KG1 (cell line): ENCODE results near the gene PTPRM.

ENCODE experiments used
- DNase-seq: peaks from one replicate; lab custom pipeline; 2025; lab: John Stamatoyannopoulos, UW

PTPRM gene

DNA sequence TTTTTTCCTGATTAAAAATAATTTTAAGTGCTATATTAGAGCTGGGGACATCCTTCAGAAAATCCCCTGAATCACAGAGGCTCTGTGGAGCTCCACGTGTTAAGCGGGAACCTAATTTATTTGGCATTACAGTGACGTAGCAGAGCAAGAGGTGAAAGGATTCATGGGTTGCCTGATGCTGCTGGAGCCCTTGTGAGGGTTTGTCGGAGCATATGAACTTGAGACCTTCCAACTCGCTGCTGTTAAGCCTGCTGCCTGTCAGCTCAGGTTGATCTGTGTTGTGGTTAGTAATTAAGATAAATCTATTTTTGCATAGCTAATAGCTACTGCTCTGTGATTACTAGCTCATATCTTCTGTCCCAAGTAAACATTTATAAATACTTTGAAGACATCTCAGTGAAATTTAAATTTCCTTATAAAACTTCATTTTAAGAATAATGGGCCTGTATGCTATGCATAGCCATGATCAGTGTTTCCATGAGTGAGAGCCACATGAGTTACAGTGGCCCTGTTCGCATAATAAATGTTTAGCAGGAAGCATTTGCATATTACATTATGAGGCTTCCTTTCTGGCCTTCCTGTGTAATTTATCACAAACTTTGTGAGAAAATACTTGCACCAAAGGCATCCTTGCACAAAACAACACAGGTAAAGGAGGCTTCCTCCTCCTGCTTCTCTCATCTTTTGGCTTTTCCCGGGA is 438.9 kb downstream of the PTPRM start:
- no peak for DNase-seq

DNA sequence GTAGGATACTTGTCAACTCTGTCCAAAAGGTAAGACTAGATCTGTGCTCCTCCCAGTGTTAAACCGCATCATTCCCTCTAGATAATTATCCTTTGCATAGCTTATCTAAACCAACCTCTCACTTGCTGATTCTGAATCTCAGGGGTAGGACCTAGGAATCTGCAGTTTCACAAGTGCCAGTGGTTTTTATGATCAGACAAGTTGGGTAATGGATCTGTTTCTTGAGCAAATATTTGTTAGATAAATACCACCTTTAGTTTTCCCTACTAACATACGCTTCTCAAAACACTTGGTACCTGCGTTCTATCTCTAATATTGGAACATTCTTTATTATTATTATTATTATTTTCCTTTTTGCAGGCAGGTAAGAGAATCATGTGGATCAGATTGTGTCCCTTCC is 439.9 kb downstream of the PTPRM start:
- no peak for DNase-seq

DNA sequence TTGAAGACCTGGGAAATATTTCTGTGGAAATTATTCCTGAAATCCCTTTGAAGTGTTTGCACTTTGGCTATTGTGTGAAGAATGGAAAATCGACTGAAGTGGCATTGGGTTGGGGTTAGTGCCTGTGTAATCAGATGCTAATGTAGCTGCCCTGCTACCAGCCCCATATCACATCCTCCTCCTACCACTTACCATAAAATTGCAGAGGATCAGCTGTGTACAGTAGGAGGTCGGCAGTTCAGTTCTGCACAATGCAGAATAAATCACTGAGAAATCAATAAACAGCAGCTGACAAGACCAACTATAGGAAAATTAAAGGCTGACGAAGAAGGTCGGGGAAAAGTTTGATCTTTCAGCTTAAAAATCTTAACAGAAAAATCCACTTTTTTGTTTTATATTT is 440.9 kb downstream of the PTPRM start:
- DNase-seq: no peak

- no peak for DNase-seq
Observed at GRCh38 chr18:8011361-8011760, 444.2 kb downstream of the PTPRM start.

DNA sequence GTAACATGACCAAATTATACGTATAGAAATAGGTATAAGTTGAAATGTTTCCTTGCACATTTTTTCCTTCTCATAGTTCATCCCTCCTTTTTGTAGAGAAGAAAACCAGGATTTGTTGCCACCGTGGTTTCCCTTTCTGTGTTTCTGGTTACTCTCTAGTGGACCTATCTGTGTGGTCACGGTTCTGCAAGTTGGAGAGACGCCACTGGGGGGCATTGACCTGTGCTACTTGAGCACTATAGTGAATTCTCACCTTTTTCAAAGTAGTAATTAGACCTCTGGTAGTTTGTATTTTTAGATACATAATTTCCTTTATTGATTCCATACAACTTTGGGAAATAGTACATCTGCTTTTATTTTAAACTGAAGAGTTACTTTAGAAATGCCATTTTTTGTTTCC is 444.8 kb downstream of the PTPRM start:
- DNase-seq: no peak

- DNase-seq: no peak
Observed at GRCh38 chr18:8018701-8019331, 451.7 kb downstream of the PTPRM start.

DNA sequence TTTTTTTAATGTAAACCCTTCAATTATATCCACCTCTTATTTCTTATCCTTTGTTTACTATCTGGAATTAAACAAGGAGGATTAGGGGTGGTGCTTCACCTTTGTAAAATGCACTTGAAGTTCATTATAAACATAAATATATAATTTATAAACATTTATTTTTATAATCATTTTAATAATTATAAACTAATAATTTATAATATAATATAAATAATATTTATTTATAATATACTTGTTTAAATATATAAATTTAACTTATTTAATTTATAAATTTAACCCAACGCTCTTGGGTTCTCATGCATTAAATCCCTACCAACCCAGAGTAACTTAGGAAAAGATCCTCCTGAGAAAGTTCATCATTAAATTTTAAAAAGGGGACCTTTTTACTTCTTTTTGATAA is 452.5 kb downstream of the PTPRM start:
- no peak for DNase-seq

DNA sequence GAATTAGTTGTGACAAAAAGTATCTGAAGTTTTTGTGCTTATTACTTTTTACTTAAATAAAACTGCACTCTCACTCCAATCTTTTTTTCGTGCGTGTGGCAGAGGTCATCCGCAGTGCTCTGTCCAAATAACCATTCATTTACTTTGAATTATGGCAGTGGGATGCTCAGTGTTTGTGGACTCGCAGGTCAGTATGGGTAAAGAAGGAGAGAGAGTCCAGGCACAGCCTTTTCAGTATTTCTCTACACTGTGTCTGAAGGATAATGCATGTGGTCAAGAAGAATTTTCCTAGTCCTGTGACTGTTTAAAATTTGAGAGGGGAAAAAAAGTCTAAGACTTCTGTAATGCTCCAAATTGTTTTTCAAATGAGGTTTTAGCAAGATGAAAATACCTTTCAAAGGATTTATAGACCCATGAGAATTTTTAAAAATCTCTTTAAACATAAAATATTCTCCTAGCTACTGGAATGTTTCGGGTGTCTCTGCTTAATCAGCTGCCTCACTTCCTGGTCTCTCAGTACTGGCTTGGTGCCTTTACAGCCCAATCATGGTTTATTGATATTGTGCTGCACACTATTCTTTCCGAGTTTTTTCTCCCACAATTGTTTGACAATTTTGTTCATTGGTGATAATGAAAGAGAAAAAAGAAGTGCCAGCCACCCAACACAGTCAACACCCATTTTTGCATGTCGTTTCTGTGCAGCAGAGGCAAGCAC is 453.2 kb downstream of the PTPRM start:
- DNase-seq: no peak

- DNase-seq: no peak
Observed at GRCh38 chr18:8029061-8029460, 461.9 kb downstream of the PTPRM start.

DNA sequence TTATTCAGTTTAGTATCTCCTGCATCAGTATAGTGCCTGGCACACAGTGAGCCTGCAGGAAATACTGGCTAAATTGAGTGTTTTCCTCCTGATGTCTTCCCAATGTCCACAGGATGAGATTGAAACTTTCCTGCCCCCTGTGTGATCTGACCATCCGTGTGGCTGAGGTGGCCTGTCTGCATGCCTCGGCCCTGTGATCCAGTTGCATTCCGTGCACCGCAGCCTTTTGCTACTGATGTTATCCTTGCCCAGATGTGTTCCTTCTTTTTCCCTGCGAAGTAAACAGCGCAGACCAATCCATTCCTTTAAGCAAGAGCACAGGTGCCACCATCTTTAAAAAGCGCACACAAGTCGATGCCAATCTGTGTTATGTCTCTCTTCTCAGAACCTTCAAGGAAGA is 462.6 kb downstream of the PTPRM start:
- no peak for DNase-seq

DNA sequence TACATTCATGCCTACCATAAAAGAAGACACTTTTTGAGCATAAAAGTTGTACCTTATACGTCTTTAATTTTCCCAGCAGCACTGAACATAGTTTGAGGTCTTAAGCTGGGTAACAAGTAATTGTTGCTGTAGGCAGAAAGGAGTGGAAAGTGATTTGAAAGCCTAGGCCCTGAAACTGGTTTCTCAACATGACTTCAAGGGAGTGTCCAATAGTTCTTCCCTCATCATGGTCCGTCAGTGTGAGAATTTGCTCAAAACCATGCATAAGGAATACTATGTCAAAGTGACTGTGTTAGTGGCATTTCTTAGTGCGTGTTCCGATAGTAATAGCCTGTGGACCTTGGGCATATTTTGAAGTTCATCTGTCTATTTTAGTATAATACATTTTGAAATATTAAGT is 463.1 kb downstream of the PTPRM start:
- no peak for DNase-seq

GRCh38 chr18:8031496-8031895 is 464.4 kb downstream of the PTPRM start:
- no peak for DNase-seq

DNA sequence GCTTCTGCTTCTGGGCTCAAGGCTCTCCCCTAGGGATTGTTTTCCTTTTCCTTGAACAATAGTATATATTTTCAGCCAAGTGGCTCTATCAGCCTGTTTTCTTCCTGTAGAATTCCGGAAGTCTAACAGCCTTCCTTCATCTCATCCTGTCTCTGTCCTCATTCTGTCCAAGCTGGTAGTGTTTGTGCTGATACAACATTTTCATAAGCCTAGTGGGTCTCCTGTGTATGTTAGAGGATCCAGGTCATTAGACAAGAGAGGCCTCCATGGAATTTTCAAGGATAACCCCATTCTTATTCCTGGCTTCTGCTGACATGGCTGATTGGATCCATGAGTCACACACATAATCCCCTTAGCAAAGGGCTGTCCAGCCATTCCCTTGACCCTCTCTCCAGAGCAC is 467.6 kb downstream of the PTPRM start:
- DNase-seq: no peak

DNA sequence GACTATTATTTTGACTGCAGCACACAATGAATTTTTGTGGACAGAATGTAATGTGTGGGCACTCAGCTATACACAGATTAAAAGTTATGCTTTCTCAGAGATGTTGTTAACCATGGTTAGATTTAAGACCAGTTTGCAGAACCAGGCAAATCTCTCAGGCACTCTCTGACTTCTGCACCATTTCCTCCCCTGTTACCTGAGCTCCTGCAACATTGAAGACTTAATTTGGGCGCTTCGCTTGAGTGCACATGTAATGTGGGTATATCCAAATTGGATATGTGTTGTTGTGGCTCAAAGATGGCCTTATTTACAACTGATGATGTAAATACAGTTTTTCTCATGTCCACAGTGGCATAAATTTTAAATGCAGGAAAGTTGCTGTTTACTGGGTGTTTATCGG is 469.4 kb downstream of the PTPRM start:
- no peak for DNase-seq

DNA sequence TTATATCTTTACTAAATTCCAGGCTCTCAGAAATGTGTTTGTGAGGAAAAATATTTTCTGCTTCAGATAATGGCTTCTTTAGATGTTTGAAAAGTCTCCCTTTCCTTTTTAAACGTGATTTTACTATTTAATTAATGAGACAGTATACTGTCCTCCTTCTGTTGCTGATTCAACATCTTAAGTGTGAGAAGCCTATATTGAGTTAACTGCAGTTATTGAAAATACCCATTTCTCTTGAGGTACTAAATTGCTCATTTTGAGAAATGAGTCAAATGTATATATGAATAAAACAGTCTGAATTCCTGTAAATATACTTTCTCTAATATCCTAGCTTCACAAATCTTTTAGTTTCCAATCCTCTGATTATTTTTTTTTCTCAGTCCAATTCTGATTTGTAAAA is 470.2 kb downstream of the PTPRM start:
- no peak for DNase-seq

DNA sequence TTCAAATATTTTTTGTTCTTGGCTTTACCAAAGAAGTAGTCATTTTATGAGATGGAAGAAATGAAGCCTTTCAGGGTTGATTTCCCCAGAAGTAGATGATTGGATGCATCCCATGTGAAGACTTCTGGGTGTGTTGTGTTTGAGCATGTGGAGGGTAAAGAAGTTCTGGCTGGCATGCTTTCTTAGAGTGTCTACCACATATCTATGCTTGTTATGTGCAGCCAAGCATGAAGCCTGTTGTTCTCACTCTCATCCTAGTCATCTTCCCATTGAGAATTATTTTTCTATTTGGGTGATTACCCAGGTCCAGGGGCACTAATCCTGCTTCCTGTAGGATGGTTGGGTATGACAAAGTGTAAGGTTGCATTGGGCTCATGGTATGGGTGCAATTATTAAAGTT is 472.9 kb downstream of the PTPRM start:
- no peak for DNase-seq

- no peak for DNase-seq
Observed at GRCh38 chr18:8041526-8042111, 474.5 kb downstream of the PTPRM start.

GRCh38 chr18:8044004-8044403 is 476.9 kb downstream of the PTPRM start:
- no peak for DNase-seq

DNA sequence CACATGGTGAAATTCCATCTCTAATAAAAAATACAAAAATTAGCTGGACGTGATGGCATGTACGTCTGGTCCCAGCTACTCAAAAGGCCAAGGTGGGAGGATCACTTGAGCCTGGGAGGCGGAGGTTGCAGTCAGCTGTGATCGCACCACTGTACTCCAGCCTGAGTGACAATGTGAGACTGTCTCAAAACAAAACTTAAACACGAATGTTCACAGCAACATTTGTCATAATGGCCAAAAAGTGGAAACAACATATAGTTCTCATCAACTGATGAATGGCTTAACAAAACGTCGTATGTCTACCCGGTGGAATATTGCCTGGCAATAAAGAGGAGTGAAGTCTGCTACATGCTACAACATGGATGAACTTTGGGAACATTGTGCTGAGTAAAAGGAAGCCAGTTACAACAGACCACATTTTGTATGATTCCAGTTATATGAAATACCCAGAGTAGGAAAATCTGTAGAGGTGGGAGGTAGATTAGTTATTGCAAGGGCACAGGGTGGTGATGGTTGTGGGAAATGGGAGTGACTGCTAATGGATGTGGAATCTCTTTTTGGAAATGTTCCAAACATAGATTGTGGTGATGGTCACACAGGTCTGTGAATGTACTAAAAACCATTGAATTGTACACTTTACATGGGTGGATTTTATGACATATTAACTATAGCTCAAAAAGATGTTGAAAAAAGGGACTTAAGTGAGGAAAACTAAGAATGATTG is 478.2 kb downstream of the PTPRM start:
- DNase-seq: no peak

GRCh38 chr18:8045884-8046281 is 478.8 kb downstream of the PTPRM start:
- DNase-seq: no peak

DNA sequence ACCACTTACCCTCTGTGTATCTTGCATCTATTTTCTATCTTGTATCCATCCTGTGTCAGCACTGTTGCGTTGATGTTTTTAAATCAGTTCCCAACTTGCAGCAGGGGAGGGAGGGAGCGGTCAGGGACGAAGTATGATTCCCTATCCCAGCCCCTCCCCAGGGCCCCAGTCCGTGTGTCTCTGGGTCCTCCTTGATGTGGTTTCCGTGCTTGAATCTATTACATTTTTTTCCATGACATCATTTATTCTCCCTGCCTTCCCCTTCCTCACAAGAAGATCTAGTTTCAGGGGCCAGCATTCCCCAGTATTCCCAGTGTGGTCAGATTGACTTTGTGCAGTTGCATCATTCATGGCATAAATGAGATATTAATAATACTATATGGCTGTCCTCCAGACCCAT is 479.3 kb downstream of the PTPRM start:
- DNase-seq: no peak

GRCh38 chr18:8049147-8049546 is 482.0 kb downstream of the PTPRM start:
- no peak for DNase-seq
